NB4 (cell line): Measurements from ENCODE around the gene SORD.

Source experiments
- CTCF ChIP-seq: IDR thresholded peaks from one replicate; pipeline ENCODE4 v1.5.1; 2012; ENCODE audit warnings: low read depth, low read length
- MYC ChIP-seq: IDR thresholded peaks from 2 replicates; pipeline ENCODE4 v1.6.1; 2011; ENCODE audit warnings: low read depth, low read length
- POLR2A ChIP-seq: IDR thresholded peaks from 2 replicates; pipeline ENCODE4 v1.6.1; 2011; ENCODE audit warnings: mild to moderate bottlenecking; ENCODE audit not compliant: insufficient read length; ENCODE audit errors: extremely low read depth

GRCh38 chr15:45091161-45091560 lies 68.2 kb downstream of the SORD start:
- no peak for TF ChIP-seq CTCF
- no peak for TF ChIP-seq POLR2A
- no peak for TF ChIP-seq MYC
